ENCODE measurements around the gene FRMD1.

- TF ChIP-seq CTCF (IDR thresholded peaks at IDR 0.05) (no peak), HMGXB4 (CRISPR knock-in tag; IDR thresholded peaks at IDR 0.05) (no peak), NFYB (CRISPR knock-in tag; conservative IDR thresholded peaks at IDR 0.05; ENCODE audit: low read depth) (no peak), CBFB (CRISPR knock-in tag; IDR thresholded peaks at IDR 0.05; ENCODE audit: low read depth) (no peak), E2F5 (CRISPR knock-in tag; IDR thresholded peaks at IDR 0.05) (no peak), USF1 (CRISPR knock-in tag; IDR thresholded peaks at IDR 0.05) (no peak), MAX (CRISPR knock-in tag; IDR thresholded peaks at IDR 0.05) (no peak), TP53 (CRISPR knock-in tag; IDR thresholded peaks at IDR 0.05) (no peak), CREB1 (CRISPR knock-in tag; IDR thresholded peaks at IDR 0.05) (no peak), USF2 (CRISPR knock-in tag; IDR thresholded peaks at IDR 0.05) (no peak)
These were observed 54.0 kb downstream of the FRMD1 start for GRCh38 chr6:168024951-168025510.
